ENCODE data around the gene SPOCK2. TPM values are rescaled to one million over a fixed set of nuclear protein-coding genes. Genes with fewer than 3 reads are reported as not detected.

The SPOCK2 gene
- total RNA-seq, 1 experiment from 2014 or later = 1.1 TPM

- no peak overlapping the region for H3K4me2 ChIP-seq (ENCODE audit: low read length)
- RAD21 ChIA-PET (ENCODE audit: low non-redundant PET in 1 of 2, low total read pairs in 2 of 2, uncharacterized antibody in 2 of 2, unreplicated experiment in 2 of 2) = no interaction called here
- no peaks in the 10 kb centered on the region for H3K27me3 ChIP-seq (ENCODE audit: insufficient read depth, low read length)
- CTCF ChIA-PET = no interaction called here
- H4K20me1 ChIP-seq (ENCODE audit: insufficient read depth) = no peaks in the 10 kb centered on the region
- POLR2A ChIA-PET = no interaction called here
- H3K4me1 ChIP-seq (ENCODE audit: control insufficient read depth in 1 of 2, insufficient read depth in 2 of 2, low read length in 2 of 2) = no peaks in the 10 kb centered on the region
- H3K4me3 ChIP-seq (replicated peaks in 1 of 2; ENCODE audit: low read depth in 1 of 2, low read length in 2 of 2) = no peak overlapping the region
- no peak for DNase-seq (ENCODE audit: low read depth, low spot score)
- H3K9me2 ChIP-seq (ENCODE audit: insufficient read depth) = no peaks in the 10 kb centered on the region
- H3K9me3 ChIP-seq (ENCODE audit: control insufficient read depth in 1 of 2, insufficient read depth in 1 of 2, low read depth in 1 of 2, low read length in 2 of 2) = no peaks in the 10 kb centered on the region
- no peak overlapping the region for H3K9ac ChIP-seq (ENCODE audit: low read length)
- ATAC-seq = no peak
- no peak overlapping the region for H3K27ac ChIP-seq (ENCODE audit: low read depth, low read length)
- H3K36me3 ChIP-seq (ENCODE audit: control insufficient read depth in 1 of 2, insufficient read depth in 2 of 2, low read length in 2 of 2) = no peaks in the 10 kb centered on the region
- no peaks in the 10 kb centered on the region for H3K79me2 ChIP-seq (ENCODE audit: insufficient read depth, low read length)
- intact Hi-C loops (cut with micrococcal nuclease) = no loop called here
- TF ChIP-seq, protein P1, sequence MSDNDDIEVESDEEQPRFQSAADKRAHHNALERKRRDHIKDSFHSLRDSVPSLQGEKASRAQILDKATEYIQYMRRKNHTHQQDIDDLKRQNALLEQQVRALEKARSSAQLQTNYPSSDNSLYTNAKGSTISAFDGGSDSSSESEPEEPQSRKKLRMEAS (IDR thresholded peaks at IDR 0.05) = no peak
- TF ChIP-seq TCF7L2 (IDR thresholded peaks at IDR 0.05; ENCODE audit: borderline replicate concordance, extremely low read depth, insufficient read depth, insufficient read length) (no peak), ZNF274 (IDR thresholded peaks at IDR 0.05; ENCODE audit: low read depth, low read length) (no peak), ATF3 (IDR thresholded peaks at IDR 0.05) (no peak), ELF1 (IDR thresholded peaks at IDR 0.05; ENCODE audit: borderline replicate concordance, low read depth) (no peak), POLR2A (IDR thresholded peaks at IDR 0.05; ENCODE audit: borderline replicate concordance, extremely low read depth, insufficient read depth, insufficient read length) (no peak), CEBPB (IDR thresholded peaks at IDR 0.05; ENCODE audit: low read depth) (no peak), EZH2 (IDR thresholded peaks at IDR 0.05) (no peak), SRF (IDR thresholded peaks at IDR 0.05; ENCODE audit: low read depth) (no peak), FOSL1 (IDR thresholded peaks at IDR 0.05; ENCODE audit: low read depth) (no peak), RAD21 (IDR thresholded peaks at IDR 0.05; ENCODE audit: low read depth) (no peak), CBX3 (IDR thresholded peaks at IDR 0.05; ENCODE audit: low read depth) (no peak), JUND (IDR thresholded peaks at IDR 0.05) (no peak), EGR1 (IDR thresholded peaks at IDR 0.05; ENCODE audit: low read depth) (no peak), POLR2AphosphoS5 (IDR thresholded peaks at IDR 0.05; ENCODE audit: low read depth, low read length) (no peak), ZFX (IDR thresholded peaks at IDR 0.05) (no peak), EZH2phosphoT487 (IDR thresholded peaks at IDR 0.05; ENCODE audit: borderline replicate concordance) (no peak), SP1 (IDR thresholded peaks at IDR 0.05; ENCODE audit: low read depth) (no peak), ZBTB33 (IDR thresholded peaks at IDR 0.05; ENCODE audit: extremely low read depth, insufficient replicate concordance, low read length) (no peak)
- TF ChIP-seq, protein P2, sequence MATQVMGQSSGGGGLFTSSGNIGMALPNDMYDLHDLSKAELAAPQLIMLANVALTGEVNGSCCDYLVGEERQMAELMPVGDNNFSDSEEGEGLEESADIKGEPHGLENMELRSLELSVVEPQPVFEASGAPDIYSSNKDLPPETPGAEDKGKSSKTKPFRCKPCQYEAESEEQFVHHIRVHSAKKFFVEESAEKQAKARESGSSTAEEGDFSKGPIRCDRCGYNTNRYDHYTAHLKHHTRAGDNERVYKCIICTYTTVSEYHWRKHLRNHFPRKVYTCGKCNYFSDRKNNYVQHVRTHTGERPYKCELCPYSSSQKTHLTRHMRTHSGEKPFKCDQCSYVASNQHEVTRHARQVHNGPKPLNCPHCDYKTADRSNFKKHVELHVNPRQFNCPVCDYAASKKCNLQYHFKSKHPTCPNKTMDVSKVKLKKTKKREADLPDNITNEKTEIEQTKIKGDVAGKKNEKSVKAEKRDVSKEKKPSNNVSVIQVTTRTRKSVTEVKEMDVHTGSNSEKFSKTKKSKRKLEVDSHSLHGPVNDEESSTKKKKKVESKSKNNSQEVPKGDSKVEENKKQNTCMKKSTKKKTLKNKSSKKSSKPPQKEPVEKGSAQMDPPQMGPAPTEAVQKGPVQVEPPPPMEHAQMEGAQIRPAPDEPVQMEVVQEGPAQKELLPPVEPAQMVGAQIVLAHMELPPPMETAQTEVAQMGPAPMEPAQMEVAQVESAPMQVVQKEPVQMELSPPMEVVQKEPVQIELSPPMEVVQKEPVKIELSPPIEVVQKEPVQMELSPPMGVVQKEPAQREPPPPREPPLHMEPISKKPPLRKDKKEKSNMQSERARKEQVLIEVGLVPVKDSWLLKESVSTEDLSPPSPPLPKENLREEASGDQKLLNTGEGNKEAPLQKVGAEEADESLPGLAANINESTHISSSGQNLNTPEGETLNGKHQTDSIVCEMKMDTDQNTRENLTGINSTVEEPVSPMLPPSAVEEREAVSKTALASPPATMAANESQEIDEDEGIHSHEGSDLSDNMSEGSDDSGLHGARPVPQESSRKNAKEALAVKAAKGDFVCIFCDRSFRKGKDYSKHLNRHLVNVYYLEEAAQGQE (IDR thresholded peaks at IDR 0.05; ENCODE audit: low read depth) = no peak
- no TSS peak for BruUV-seq (replicated peaks)
- H2AFZ ChIP-seq (ENCODE audit: low read depth, low read length, poor library complexity, severe bottlenecking) = no peak overlapping the region
Observed at GRCh38 chr10:72123616-72124015, 35.3 kb upstream of the SPOCK2 start.
